ENCODE results near the gene FDX2.

DNA sequence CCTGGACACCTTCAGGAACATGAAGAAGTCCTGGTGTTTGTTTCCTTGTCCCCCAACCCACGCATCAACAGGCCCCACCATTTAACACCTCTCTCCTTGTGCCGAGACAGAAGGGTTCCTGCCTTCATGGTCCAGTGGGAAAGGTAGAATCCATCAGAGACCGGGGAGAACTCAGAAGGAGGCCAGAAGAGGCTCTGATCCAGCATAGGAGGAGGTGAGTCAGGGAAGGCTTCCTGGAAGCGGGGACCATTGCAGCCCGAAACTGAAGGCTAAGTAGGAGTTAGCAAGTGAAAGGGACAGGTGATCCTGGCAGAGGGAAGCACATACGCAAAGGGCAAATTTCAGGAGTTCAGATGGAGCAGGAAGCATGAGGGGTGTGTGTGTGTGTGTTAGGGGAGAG lies 23.1 kb upstream of the FDX2 start:
- TF ChIP-seq EZH2 (IDR thresholded peaks at IDR 0.05; ENCODE audit: borderline replicate concordance, low read depth, low read length, severe bottlenecking) (no peak), POLR2A (IDR thresholded peaks at IDR 0.05; ENCODE audit: low read depth, low read length) (no peak), JUN (IDR thresholded peaks at IDR 0.05; ENCODE audit: borderline replicate concordance, insufficient read depth, insufficient read length, low read depth) (no peak), FOS (IDR thresholded peaks at IDR 0.05; ENCODE audit: borderline replicate concordance, insufficient read depth, low read length) (no peak), POLR2AphosphoS5 (IDR thresholded peaks at IDR 0.05; ENCODE audit: insufficient read depth, low read depth, low read length) (no peak), MYC (IDR thresholded peaks at IDR 0.05; ENCODE audit: low read depth, low read length) (no peak), GATA2 (IDR thresholded peaks at IDR 0.05; ENCODE audit: insufficient read depth, insufficient read length, low read depth, low read length) (no peak)
- TF ChIP-seq, protein P1, sequence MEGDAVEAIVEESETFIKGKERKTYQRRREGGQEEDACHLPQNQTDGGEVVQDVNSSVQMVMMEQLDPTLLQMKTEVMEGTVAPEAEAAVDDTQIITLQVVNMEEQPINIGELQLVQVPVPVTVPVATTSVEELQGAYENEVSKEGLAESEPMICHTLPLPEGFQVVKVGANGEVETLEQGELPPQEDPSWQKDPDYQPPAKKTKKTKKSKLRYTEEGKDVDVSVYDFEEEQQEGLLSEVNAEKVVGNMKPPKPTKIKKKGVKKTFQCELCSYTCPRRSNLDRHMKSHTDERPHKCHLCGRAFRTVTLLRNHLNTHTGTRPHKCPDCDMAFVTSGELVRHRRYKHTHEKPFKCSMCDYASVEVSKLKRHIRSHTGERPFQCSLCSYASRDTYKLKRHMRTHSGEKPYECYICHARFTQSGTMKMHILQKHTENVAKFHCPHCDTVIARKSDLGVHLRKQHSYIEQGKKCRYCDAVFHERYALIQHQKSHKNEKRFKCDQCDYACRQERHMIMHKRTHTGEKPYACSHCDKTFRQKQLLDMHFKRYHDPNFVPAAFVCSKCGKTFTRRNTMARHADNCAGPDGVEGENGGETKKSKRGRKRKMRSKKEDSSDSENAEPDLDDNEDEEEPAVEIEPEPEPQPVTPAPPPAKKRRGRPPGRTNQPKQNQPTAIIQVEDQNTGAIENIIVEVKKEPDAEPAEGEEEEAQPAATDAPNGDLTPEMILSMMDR (IDR thresholded peaks at IDR 0.05; ENCODE audit: extremely low read depth in 1 of 2, insufficient read depth in 1 of 2, low read depth in 1 of 2, low read length in 2 of 2) = no peak
- TF ChIP-seq, protein P2, sequence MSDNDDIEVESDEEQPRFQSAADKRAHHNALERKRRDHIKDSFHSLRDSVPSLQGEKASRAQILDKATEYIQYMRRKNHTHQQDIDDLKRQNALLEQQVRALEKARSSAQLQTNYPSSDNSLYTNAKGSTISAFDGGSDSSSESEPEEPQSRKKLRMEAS (IDR thresholded peaks at IDR 0.05; ENCODE audit: insufficient read depth, insufficient read length) = no peak
